ENCODE results near the gene METRNL.
A peak's percentile ranks its signal among the peaks of the same experiment; 100 is the strongest.
"Not testable (repeated sequence)": the region's sequence is repeated elsewhere in the genome, so short reads cannot be mapped to it uniquely, and the experiment has no call there.

The METRNL gene

GRCh38 chr17:83051396-83052240 lies 27.8 kb upstream of the METRNL start:
- H3K4me3 ChIP-seq (ENCODE audit: low read depth, low read length), result peak overlapping the region; percentile 49

- H3K4me3 ChIP-seq (ENCODE audit: low read depth, low read length), result peak overlapping the region; percentile 13
Measured at GRCh38 chr17:83052241-83052564, 27.2 kb upstream of the METRNL start.

- no peak overlapping the region for H3K4me3 ChIP-seq (ENCODE audit: low read depth, low read length)
Measured at GRCh38 chr17:83053021-83053681, 26.3 kb upstream of the METRNL start.

GRCh38 chr17:83053739-83054451 lies 25.5 kb upstream of the METRNL start:
- H3K4me3 ChIP-seq (ENCODE audit: low read depth, low read length), result no peak overlapping the region

DNA sequence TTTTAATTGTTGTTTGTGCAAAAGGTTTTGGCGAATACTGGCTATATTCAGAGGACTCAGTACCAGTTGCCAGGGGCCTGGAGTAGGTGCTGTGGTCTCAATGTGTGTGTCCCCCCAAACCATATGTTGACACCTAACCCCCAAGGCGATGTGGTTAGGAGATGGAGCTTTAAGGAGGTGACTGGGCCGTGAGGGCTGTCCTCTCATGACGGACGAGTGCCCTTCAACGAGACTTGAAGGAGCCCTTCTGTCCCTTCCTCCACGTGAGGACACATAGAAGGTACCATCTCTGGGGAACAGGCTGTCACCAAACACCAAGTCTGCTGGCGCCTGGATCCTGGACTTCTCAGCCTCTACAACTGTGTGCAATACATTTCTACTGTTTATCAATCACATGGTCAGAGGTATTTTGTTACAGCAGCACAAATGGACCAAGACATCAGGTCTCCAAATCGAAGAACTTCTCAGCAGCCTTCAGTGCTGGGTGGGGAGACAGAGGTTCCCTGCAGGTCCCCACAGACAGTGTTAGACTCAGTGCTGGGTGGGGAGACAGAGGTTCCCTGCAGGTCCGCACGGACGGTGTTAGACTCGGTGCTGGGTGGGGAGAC lies 24.8 kb upstream of the METRNL start:
- no peak overlapping the region for H3K4me3 ChIP-seq (ENCODE audit: low read depth, low read length)

DNA sequence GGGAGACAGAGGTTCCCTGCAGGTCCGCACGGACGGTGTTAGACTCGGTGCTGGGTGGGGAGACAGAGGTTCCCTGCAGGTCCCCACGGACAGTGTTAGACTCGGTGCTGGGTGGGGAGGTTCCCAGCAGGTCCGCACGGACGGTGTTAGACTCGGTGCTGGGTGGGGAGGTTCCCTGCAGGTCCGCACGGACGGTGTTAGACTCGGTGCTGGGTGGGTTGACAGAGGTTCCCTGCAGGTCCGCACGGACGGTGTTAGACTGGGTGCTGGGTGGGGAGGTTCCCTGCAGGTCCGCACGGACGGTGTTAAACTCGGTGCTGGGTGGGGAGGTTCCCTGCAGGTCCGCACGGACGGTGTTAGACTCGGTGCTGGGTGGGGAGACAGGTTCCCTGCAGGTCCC lies 24.2 kb upstream of the METRNL start:
- not testable (repeated sequence) for H3K4me3 ChIP-seq (ENCODE audit: low read depth, low read length)

GRCh38 chr17:83055911-83056582 lies 23.4 kb upstream of the METRNL start:
- no peak overlapping the region for H3K4me3 ChIP-seq (ENCODE audit: low read depth, low read length)

- no peak overlapping the region for H3K4me3 ChIP-seq (ENCODE audit: low read depth, low read length)
Measured at GRCh38 chr17:83056583-83057396, 22.6 kb upstream of the METRNL start.

DNA sequence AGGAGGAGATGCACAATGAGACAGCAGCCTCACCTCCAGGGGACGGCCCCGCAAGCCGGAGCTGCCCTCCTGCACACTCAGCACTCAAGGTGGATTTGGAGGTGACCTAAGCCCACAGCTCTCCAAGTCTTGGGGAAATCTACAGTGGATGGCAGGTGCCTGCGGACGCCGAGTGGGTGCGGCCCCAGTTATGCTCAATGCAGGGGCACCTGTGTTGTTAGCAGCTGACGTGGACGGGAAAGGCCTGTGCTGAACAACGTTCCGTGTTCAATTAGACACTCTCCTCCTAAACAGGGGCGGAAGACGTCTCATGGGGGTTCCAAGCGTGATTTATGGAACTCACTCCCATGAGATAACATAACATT lies 22.0 kb upstream of the METRNL start:
- no peak overlapping the region for H3K4me3 ChIP-seq (ENCODE audit: low read depth, low read length)

DNA sequence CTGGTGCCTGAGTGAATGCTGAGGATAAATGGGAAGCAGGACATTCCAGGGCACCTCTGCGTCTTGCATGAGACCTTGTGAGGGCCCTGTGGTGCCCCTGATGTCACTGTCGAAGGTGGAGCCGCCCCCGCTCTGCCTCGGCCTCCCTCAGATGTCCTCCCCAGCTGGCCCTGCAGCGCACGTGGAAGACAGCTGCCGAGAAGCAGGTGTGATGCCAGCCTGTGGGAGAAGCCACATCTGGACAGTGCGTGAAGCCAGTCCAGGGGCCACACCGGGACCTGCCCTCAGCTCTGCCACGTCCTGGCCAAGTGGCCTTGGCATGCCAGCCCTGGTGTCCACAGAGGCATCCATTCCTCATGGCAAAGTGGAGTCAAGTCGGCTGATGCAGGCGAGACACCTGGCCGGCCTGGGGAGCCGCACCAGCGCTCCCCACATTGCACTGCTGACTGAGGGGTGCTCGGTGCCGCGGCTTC lies 21.6 kb upstream of the METRNL start:
- H3K4me3 ChIP-seq (ENCODE audit: low read depth, low read length), result no peak overlapping the region

- H3K4me3 ChIP-seq (ENCODE audit: low read depth, low read length), result no peak overlapping the region
Measured at GRCh38 chr17:83058266-83058798, 21.1 kb upstream of the METRNL start.

DNA sequence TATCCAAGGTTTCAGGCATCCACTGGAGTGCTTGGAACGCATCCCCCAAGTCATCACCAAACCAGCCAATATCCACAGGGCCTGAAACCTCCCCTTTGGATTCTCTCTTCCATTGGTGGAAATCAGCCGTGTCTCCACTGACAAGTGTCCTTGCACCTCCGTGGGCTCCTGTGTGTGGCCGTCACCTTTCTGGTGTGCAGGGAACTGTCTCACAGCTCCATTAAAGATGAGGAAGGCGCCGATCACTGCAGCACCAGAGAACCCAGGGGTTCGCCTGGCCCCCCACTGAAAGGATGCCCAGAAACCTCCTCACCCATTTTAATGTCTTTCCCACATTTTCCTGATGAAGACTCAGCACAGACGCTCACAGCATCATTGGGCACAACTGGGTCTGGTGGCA lies 17.8 kb upstream of the METRNL start:
- H3K4me3 ChIP-seq (ENCODE audit: low read depth, low read length), result no peak overlapping the region

- no peak overlapping the region for H3K4me3 ChIP-seq (ENCODE audit: low read depth, low read length)
Measured at GRCh38 chr17:83062011-83062817, 17.2 kb upstream of the METRNL start.

GRCh38 chr17:83062818-83063671 lies 16.4 kb upstream of the METRNL start:
- no peak overlapping the region for H3K4me3 ChIP-seq (ENCODE audit: low read depth, low read length)

- no peak overlapping the region for H3K4me3 ChIP-seq (ENCODE audit: low read depth, low read length)
Measured at GRCh38 chr17:83064021-83064731, 15.2 kb upstream of the METRNL start.

DNA sequence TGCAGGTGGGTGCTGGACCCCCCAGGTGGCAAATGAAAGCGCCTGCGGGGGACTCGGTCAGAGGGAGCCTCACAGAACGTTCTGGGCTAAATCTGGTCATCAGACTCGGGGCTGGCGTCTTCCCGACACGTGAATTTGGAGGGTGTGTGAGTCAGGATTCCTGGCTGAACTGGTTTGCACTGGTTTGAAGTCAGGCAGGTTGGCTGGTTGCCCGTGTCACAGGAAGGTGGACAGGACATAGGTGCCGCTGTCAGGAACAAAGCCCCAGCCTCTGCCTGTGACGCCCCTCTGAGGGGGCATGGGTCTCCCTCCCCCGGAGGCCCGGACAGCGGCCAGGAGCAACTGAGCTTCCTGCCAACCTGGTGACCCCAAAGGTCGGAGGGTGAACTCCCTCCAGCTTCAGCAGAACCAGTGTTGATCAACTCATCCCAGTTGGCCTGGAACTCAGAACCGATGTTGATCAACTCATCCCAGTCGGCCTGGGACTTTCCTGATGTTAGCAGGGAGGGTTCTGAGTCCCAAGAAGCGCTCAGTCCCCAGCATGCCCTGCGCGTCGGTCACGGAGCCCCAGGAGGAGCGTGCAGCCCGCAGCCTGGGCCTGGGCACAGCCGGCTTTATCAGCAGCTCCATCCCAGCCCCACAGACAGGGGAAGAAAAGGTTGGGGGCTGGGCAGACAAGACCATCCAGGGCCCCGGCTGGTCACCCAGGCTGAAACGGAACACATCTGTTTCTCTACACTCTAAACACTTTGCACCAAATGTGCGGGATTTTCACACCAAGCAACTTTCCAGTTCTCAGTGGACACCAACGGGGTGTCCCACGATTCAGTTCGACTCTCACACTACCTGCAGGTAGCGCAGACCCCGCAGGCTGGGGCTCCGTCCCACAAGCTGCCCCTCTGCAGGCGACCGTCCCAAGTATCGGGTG lies 14.4 kb upstream of the METRNL start:
- no peak overlapping the region for H3K4me3 ChIP-seq (ENCODE audit: low read depth, low read length)

Measured in iPS-11a (cell line).